Hematopoietic multipotent progenitor cell (in vitro differentiated cells): ENCODE data around the gene GRIFIN. TPM values are rescaled to one million over a fixed set of nuclear protein-coding genes. Genes with fewer than 3 reads are reported as not detected.

Experiments
- DNase-seq, 3 donors: peaks; one replicate each; pipeline ENCODE4 v3.0.0-alpha.2; 2011 to 2015; ENCODE audit warnings: low read depth in 2 of 3, low spot score in 2 of 3
- total RNA-seq: library from RNA; depleted of rRNA; stranded (reverse); fragments of >200 nt; gene quantifications from one replicate; pipeline ENCODE4 v1.2.3, GENCODE V29; 2012

Gene GRIFIN
- total RNA-seq, 1 donor: not detected

DNA sequence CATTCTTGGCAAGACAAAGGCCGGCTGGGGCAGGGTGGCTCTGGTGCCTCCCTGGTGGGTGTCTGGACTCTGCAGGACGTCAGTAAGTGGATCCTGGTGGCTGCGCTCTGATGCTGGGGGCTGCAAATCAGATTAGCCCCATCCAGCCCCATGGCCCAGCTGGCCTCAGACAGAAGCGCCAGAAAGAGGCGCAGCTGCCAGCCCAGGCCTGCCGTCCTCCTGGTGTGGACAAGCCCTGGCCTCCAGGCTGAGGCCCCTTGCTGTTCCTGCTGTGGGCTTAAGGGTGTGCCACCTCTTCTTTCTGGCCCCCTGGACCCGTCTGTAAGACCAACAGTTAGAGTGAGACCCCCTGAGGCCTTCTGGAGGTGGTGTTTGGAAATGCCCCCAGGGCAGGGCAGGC is 37.5 kb upstream of the GRIFIN start:
- DNase-seq: no peak

DNA sequence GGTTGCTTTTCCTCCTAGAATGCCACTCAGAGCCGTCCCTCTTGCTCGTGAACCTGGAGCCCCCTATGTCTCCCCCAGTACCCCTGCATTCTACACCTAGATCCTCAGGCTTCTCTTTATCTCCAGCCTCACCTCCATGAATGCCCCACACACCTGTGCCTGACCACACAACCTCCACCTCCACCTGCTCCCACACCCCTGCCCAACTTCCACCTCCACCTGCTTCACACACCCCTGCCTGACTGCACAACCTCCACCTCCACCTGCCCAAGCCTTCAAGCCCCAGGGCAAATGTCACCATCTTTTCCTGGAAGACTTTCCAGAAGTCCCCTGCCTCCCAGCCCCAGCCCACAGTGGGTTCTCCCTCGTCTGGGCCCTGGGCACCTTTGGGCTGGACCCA is 36.5 kb upstream of the GRIFIN start:
- no peak for DNase-seq

DNA sequence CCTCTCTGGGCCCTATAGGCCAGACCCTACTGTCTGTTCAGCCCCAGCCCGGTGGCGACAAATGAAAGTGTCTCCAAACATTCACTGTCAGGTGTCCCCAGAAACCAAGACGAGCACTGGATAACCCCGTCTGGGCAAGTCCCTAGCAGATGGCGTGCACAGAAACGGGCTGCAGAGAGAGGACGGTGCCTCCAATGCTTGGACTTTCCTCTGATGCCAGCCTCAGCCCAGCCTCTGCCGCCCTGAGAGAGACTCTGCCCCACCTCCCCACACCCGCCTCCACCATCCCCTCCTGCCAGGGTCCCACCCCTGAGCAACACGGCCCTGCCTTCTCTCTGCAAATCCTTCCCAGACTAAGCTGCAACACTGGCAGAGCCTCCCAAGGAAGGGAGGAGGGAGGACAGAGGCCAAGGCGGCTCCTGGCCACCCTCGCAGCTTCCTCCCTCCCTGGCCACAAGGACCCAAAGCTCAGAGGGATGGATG is 36.0 kb upstream of the GRIFIN start:
- DNase-seq: no peak

DNA sequence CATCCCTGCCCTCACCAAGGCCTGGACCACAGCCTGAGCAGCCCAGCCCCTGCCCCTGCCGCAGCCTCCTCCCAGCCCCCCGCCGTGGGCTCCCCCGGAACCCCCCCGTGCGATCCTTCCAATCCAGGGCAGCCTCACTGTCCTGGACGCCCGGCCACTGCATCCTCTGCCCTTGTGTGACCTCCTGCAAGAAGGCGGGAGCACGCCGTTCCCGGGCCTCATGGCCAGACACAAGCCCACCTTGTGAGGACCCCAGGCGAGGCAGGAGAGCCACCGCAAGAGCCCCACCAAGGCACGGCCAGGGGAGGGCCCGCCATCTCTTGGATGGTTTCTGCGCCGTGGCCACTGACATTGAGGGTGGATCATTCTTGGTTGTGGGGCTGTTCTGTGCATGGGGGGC is 35.6 kb upstream of the GRIFIN start:
- no peak for DNase-seq

DNA sequence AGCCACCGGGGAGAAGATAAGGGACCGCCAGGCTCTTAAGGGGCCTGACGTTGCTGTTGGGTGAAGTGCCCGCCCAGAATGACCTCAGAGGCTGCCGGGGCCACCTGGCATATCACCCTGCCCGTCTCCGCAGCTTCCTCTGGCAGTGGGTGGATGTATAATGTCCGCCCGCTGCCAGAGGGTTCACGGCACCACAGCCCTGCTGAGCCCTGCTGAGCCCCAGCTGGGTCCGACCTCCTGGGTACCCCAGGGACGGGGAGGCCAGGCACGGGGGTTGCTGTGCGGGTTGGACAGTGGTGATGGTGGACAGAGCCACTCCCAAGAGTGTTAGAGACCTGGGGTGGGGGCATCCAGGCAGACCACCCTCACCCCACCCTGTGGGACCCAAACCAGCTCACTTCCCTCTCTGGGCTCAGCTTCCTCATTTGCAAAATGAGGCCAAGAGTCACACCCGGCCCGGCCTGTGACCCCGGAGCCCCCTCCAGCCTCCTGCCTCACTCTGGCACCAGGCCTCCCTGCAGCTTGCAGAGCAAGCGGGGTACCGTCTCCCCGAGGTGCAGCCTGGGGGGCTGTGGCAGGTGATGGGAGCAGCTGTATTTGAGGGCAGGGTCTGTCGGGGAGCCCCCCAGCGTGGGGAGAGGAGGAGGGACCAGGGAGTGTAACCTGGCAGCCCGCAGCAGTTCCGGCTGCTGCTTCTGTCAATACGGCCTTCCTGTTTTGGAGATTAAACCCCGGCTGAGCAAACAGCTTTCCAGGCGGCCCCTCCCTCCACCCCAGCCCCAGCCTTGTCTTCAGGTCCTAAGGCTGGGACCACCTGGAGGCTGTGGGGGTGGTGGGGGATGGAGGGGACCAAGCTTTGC is 34.9 kb upstream of the GRIFIN start:
- peak; percentile 39 to 93 (median 86) for DNase-seq

DNA sequence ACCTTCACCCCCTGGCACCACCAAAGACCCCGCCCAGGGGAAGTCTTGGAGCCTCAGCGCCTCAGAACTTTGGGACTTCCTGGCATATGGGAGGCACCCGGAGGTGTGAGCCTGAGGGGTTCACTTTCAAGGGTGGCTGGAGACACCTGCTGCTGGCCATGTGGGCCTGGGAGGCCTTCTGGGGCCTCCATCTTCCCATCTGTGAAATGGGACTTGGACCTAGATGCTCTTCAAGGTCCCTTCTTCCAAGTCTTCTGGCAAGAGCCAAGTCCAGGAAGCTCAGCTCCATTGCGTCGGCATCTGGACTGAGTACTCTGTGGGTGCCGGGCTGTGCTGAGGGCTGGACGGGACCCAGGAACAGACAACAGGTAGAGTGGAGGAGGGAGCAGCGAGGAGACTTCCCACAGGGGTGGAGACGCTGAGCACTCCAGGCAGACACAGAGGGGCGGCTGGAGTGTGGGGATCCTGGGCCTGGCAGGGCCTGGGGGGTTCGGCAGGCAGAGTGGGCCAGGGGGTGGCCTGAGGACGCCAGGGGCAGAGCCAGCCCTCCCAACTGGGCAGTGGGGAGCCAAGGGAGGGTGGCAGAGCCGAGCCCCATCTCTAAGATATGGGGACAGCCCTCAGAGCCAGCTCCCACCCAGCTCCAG is 34.1 kb upstream of the GRIFIN start:
- no peak for DNase-seq

DNA sequence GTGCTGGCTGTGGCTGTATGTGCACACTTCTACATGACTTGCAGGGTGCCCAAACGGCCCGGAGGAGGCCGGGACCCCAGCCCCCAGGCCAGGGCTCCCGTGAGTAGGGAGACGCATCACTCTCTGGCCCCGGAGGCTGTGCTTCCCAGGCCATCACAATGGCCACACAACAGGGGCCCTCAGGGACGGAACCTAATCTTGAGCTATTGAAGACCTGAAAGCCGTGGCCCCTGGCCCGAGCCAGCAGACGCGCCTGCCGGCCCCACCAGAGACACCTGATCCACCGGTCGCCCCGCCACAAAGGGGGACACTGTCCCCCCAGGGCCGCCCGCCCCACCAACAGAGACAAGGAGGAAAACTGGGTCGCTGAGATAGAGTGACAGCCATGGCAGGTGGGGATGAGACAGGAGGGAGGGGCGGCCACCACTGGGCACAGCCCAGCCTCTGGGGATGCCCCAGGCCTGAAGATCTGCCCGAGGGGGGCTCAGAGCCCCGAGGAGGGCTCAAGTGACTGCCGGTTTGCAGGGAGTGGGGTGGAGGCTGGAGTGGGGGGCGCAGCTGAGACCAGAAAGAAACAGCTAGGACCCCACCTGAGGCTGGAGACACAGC is 33.2 kb upstream of the GRIFIN start:
- DNase-seq: no peak

DNA sequence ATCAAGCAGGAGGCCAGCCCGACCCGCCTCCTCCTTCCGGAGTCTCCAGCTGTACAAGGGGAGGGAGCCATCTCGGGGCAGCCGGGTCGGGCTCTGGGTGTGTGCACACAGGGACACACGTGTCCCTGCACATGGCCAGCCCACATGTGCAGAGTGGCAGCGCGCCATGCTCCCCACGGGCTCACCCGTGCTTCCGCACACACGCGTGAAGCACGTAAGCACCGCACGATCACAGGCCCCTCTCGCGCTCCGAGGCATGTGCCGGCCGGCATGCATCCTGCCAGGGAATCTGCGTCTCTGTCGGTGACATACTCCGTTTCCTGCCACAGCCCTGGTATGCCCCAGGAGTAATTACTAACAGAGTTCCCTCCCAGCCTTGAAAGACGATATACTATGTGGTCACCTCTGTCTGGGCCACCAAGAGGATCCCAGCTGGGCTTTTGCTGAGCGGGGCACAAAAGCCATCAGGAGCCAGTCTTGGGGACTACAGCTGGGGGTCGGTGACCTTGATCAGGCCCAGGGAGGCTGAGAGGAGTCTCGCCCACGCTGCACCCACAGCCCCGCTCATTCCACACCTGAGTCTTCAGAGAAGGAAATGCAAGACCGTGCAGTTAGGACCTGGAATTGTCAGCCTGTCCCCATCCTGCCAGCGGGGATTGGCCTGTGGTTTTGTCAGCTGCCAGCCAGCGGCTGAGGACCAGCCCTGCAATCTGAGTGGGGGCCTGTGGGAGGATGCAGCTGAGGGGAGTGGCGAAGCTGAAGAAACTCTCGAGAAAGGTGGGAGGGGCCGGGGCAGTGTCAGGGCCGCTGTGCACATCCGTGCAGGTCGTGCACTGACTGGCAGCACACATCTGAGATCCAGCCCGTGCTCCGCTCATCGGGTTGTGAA is 32.4 kb upstream of the GRIFIN start:
- DNase-seq: peak; percentile 67 to 88 (median 78)

DNA sequence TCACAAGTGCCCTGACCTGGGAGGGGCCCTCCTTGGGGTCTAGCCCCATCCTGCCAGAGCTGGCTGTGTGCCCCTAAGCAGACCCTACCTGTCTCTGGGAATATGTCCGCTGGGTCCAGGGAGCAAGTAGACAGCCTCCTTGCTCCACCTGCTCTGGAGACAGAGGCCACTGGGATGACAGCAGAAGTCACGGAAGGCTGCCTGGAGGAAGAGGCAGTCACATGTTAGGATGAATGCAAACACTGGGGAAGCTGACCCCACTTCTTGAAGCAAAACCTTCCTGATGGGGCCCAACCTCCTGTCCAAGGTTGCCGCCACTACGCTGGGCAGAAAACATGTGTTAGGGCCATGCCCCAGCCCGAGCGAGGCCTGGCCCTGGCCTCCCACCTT is 31.7 kb upstream of the GRIFIN start:
- DNase-seq: no peak

DNA sequence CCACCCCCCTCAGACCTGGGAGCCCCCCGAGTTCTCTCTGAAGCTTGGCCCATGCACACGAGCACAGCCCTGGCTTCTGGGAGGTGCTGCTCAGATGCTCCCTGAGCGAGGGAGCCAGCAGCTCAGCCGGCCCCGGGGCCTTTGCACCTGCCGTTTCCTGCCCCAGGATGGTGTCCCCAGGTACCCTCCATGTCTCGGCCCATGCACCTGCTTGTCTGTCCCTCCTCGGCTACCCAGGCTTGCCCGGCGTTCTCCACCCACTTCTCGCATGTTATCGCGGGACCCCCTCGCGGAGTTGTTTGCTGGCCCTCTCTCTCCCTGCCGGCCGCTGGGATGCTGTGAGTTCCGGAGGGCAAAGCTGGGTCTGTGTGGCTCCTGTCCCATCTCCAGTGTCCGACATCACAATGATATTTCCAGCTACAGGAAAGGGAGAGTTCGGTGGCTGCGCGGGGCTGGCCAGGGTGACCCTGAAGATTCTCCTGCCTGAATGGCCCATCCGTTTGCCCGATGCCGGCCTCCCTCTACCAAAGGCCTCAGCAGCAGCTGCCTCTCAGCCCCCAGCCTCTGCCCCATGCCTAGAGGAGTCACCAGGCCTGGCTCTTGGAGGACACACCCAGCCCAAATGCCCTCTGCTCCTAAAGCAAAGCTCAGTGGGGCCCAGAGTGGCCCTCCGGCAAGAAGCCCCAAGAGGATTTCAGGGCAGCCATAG is 31.2 kb upstream of the GRIFIN start:
- no peak for DNase-seq

DNA sequence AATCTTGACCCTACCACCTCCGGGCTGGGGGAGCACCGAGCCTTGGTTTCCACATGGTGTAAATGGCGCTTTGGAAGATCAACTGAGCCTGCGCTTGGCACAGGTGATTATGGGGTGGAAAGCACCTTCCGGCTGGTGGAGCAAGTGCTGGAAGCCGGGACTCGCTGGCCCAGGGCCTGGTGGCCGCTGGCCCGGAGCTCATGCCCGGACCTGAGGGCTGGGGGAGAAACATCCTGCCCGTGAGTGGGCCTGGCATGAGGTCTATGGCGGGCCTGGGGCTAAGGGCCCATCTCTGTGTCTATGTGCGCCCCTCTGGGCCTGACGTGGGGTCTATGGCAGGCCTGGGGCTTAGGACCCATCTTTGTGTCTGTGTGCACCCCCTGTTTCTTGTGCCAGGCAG is 29.2 kb upstream of the GRIFIN start:
- DNase-seq: no peak

DNA sequence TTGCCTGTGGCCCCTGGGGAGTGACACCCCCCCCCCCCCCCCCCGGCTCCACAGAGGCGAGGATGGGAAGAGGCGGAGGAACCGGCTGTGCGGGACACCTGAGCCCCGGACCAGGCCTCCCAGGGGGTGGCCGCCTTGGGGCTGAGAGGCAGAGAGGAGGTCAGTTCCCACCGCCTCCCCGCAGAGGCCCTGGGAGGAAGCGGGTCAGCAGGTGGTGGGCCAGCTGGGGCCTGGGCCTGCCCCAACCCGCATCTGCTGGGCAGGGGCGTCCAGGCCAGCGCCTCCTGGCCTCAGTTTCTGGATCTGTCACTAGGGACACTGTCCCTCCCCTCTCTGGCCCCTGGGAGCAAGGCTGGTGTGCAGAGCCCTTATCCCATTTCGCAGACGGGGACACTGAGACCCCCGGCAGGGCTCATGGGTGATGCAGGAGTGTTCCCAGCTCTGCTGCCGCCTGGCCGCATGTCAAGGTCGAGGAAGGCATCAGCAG is 28.7 kb upstream of the GRIFIN start:
- no peak for DNase-seq

DNA sequence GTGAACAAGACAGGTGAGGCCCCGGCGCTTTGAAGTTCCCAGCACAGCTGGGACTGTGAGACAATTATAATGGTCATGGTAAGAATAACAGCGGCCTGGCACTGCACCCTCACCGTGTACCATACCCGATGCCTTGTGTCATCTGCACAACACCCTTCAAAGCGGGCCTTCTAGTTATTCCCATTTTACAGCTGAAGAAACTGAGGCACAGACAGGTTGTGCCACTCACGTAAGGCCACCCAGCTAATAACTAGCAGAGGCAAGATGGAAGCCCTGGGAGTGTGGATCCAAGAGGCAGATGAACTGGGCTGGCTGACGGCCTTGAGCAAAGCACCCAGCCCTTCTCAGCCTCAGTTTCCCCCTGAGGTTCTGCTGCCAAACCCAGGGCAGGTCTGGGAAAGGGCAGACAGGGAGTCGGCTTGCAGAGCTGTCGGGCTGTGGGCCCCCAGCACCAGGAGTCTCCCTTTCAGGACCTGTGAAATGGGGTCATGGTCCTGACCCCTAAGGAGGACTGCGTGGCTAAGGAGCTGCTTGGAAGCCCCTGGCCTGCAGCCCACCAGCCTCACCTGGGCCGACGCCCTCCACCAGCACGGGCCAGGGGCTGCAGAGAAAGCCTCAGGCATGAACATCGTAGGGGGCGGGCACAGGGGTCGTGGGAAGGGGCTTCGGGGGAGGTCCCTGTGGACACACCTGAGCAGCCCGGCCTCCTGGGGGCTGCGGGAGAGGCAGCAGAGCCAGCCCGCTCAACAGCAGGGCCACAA is 28.1 kb upstream of the GRIFIN start:
- no peak for DNase-seq

DNA sequence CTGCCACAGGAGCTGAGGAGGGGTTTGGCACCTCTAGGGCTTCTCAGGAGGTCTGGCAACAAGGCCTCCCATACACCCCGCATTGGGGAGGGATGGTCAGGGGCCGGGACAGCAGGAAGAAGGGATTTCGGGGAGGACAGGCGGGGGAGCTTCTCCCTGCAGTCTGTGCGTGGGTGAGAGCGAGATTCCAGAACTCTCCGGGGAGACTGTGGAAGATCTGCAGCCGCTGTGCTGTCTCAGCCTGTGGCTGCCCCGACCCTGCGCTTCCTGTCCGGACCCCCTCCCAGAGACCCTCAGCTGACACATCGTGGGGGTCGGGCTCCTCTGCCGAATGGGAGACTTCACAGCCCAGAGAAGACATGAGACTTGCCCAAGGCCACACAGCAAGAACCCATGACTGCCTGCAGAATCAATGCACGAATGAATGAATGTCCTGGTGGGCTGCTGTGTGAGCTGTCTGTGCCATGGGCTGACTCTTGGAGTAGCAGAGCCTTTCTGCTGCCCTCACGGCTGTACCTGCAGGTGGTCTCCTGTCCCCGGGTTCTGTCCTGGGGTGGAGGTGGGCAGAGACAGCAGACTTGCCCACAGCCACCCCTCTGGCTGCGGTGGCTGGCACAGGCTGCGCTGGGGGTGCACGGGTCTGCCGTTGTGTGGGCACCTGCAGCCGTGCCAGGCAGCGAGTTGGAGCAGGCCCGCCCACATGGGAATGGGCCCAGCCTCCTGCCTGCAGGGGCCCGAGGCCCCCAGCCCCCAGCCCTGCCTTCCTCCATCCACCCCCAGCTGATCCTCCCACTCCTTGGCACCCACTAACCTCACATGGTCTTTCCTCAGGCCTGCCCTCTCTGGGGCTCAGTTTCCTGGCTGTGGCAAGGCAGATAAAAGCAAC is 27.1 kb upstream of the GRIFIN start:
- DNase-seq: no peak

DNA sequence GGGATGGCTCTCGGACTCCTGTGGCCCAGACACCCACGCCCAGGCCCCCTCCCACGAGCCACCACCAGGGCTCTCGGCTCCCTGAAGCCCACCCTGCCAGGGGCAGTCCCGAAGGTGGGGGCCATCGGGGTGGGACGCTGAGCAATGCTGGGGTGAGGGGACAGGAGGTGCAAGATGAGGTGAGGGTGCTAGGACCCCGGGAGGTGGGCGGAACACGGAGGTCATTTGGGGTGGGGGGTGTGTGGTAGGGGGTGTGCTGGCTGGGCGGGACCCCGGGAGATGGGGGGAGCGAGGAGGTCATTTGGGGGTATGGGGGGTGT is 26.4 kb upstream of the GRIFIN start:
- no peak for DNase-seq

DNA sequence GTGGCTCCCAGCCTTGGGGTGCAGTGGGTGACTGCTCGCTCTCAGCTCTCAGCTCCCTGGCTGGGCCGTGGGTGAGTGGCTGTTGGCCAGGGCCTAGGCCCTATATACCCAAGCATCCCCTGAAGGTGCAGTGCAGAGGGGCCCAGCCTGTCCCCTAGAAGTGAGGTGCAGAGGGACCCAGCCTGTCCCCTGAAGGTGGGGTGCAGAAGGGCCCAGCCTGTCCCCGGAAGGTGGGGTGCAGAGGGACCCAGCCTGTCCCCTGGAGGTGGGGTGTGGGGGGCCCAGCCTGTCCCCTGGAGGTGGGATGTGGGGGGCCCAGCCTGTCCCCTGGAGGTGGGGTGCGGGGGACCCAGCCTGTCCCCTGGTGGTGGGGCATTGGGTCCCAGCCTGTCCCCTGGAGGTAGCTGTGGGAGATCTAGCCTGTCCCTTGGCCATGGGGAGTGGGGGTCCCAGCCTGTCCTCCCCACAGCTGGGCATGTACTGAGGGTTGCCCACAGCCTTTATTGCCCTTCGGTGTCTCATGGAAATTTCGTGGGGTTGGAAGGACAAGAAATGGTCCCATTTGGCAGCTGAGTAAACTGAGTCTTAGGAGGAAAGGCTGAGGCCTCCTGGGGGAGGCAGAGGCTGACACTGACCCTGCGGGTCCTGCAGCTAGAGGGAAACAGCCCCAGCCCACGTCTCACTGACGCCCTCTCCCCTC is 25.9 kb upstream of the GRIFIN start:
- DNase-seq: no peak

DNA sequence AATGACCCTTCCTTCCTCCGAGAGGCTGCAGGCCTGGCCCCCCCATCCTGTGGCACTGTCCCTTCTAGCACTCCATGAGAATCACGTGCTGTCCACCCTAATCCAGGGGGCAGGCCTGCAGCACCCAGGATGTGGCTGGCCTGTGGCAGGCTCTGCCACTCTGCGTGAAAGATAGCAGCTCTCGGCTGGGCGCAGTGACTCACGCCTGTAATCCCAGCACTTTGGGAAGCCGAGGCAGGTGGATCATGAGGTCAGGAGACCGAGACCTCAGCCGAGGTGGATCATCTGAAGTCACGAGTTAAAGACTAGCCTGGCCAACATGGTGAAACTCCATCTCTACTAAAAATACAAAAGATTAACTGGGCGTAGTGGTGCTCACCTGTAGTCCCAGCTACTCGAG is 24.5 kb upstream of the GRIFIN start:
- no peak for DNase-seq
